ENCODE measurements around the gene NELFB. TPM values are rescaled to one million over a fixed set of nuclear protein-coding genes. Genes with fewer than 3 reads are reported as not detected.
A peak's percentile ranks its signal among the peaks of the same experiment; 100 is the strongest.

Gene NELFB
- total RNA-seq, 2 donors from 2014 or later: 73.3 to 86.6 TPM

GRCh38 chr9:137220317-137221094, 34.6 kb upstream of the NELFB start:
- no peaks in the 10 kb centered on the region for H3K27me3 ChIP-seq (ENCODE audit: control insufficient read depth, insufficient read depth, low read length, poor library complexity, severe bottlenecking)
- no peak overlapping the region for H3K27ac ChIP-seq (ENCODE audit: low read depth, low read length)
- no peaks in the 10 kb centered on the region for H3K36me3 ChIP-seq (ENCODE audit: control insufficient read depth, insufficient read depth, low read length)
- 95% methylated on average over 42 to 52 of the region's 52 CpGs for WGBS, 2 experiments (ENCODE audit: insufficient coverage in 1 of 2, insufficient read length in 1 of 2)
- no peak for DNase-seq
- no peaks in the 10 kb centered on the region for H3K9me3 ChIP-seq (ENCODE audit: control insufficient read depth, low read length)
- peaks cover 23% of the 10 kb centered on the region for H3K4me1 ChIP-seq (ENCODE audit: control insufficient read depth, insufficient read depth, low read length)
- TF ChIP-seq CTCF (conservative IDR thresholded peaks at IDR 0.05): no peak
- H3K27me3 Mint-ChIP-seq (ENCODE audit: insufficient read depth): no peaks in the 10 kb centered on the region
- H3K4me1 Mint-ChIP-seq: peaks cover 15% of the 10 kb centered on the region
- H3K27ac Mint-ChIP-seq: peak overlapping the region; percentile 48
- no peak overlapping the region for H3K9ac ChIP-seq (ENCODE audit: extremely low read depth, low read length, poor library complexity, severe bottlenecking)
- no peak overlapping the region for H3K4me3 ChIP-seq (ENCODE audit: low read length)
- peaks cover 6% of the 10 kb centered on the region for H3K36me3 Mint-ChIP-seq (ENCODE audit: low read depth)
- no peaks in the 10 kb centered on the region for H3K9me3 Mint-ChIP-seq
- H3K4me3 Mint-ChIP-seq: peak overlapping the region; percentile 30

GRCh38 chr9:137221095-137221505, 34.0 kb upstream of the NELFB start:
- H3K4me3 ChIP-seq (ENCODE audit: low read length): no peak overlapping the region
- peak overlapping the region; percentile 43 for H3K4me3 Mint-ChIP-seq
- no peak for TF ChIP-seq CTCF (conservative IDR thresholded peaks at IDR 0.05)

GRCh38 chr9:137221506-137222111, 33.5 kb upstream of the NELFB start:
- WGBS, 2 experiments (ENCODE audit: insufficient coverage in 1 of 2, insufficient read length in 1 of 2): 7 to 22% methylated on average over 8 to 61 of the region's 61 CpGs
- H3K9ac ChIP-seq (ENCODE audit: extremely low read depth, low read length, poor library complexity, severe bottlenecking): no peak overlapping the region

More at GRCh38 chr9:137221095-137221505, 34.0 kb upstream of the NELFB start:
- peaks cover 15% of the 10 kb centered on the region for H3K4me1 Mint-ChIP-seq
- Histone ChIP-seq H3K27me3 (ENCODE audit: control insufficient read depth, insufficient read depth, low read length, poor library complexity, severe bottlenecking) (no peaks in the 10 kb centered on the region), H3K4me1 (ENCODE audit: control insufficient read depth, insufficient read depth, low read length) (peaks cover 23% of the 10 kb centered on the region), H3K9ac (ENCODE audit: extremely low read depth, low read length, poor library complexity, severe bottlenecking) (no peak overlapping the region), H3K27ac (ENCODE audit: low read depth, low read length) (no peak overlapping the region), H3K9me3 (ENCODE audit: control insufficient read depth, low read length) (no peaks in the 10 kb centered on the region), H3K36me3 (ENCODE audit: control insufficient read depth, insufficient read depth, low read length) (no peaks in the 10 kb centered on the region)
- WGBS, 2 experiments (ENCODE audit: insufficient coverage in 1 of 2, insufficient read length in 1 of 2): 93 to 100% methylated on average over 1 to 11 of the region's 14 CpGs
- no peaks in the 10 kb centered on the region for H3K27me3 Mint-ChIP-seq (ENCODE audit: insufficient read depth)
- peaks cover 3% of the 10 kb centered on the region for H3K36me3 Mint-ChIP-seq (ENCODE audit: low read depth)
- no peak for DNase-seq
- peak overlapping the region; percentile 26 for H3K27ac Mint-ChIP-seq
- no peaks in the 10 kb centered on the region for H3K9me3 Mint-ChIP-seq

More at GRCh38 chr9:137221506-137222111, 33.5 kb upstream of the NELFB start:
- Histone ChIP-seq H3K4me3 (ENCODE audit: low read length) (no peak overlapping the region), H3K27ac (ENCODE audit: low read depth, low read length) (no peak overlapping the region), H3K27me3 (ENCODE audit: control insufficient read depth, insufficient read depth, low read length, poor library complexity, severe bottlenecking) (no peaks in the 10 kb centered on the region), H3K4me1 (ENCODE audit: control insufficient read depth, insufficient read depth, low read length) (peaks cover 23% of the 10 kb centered on the region), H3K9me3 (ENCODE audit: control insufficient read depth, low read length) (no peaks in the 10 kb centered on the region), H3K36me3 (ENCODE audit: control insufficient read depth, insufficient read depth, low read length) (no peaks in the 10 kb centered on the region)
- H3K4me1 Mint-ChIP-seq: peaks cover 15% of the 10 kb centered on the region
- H3K27me3 Mint-ChIP-seq (ENCODE audit: insufficient read depth): no peaks in the 10 kb centered on the region
- no peaks in the 10 kb centered on the region for H3K9me3 Mint-ChIP-seq
- no peak overlapping the region for H3K27ac Mint-ChIP-seq
- TF ChIP-seq CTCF (conservative IDR thresholded peaks at IDR 0.05): no peak
- peak overlapping the region; percentile 43 for H3K4me3 Mint-ChIP-seq
- DNase-seq: peak; percentile 87
- H3K36me3 Mint-ChIP-seq (ENCODE audit: low read depth): peaks cover 3% of the 10 kb centered on the region

All from endodermal cell (in vitro differentiated cells).